Stomach (tissue), 9 donors: ENCODE results near the gene SCN11A. TPM values are rescaled to one million over a fixed set of nuclear protein-coding genes. Genes with fewer than 3 reads are reported as not detected.
"Not testable (repeated sequence)": the region's sequence is repeated elsewhere in the genome, so short reads cannot be mapped to it uniquely, and the experiment has no call there.

Experiments
- DNase-seq, 2 donors: peaks; one replicate each; pipeline versions ENCODE4 v3.0.0 to v3.0.0-alpha.2; 2013 to 2019
- H3K27ac ChIP-seq, 5 donors: fragments of 200-600 bp in 4 of 5; sonication (generic) in 4 of 5; one replicate each; pipeline ENCODE4 v1.5.1; 2013 to 2019; ENCODE audit warnings: mild to moderate bottlenecking in 1 of 5, moderate library complexity in 1 of 5
- H3K27me3 ChIP-seq, 3 donors: fragments of 200-600 bp; sonication (generic); one replicate each; pipeline ENCODE4 v1.5.1; 2017 to 2019; ENCODE audit warnings: mixed run types in 1 of 3
- H3K36me3 ChIP-seq, 4 donors: fragments of 200-600 bp; sonication (generic); 1 replicate in 3 of 4; 2 replicates in 1 of 4; pipeline ENCODE4 v1.5.1; 2016 to 2019
- H3K4me1 ChIP-seq, 4 donors: fragments of 200-600 bp; sonication (generic); one replicate each; pipeline ENCODE4 v1.5.1; 2016 to 2019
- H3K4me3 ChIP-seq, 4 donors: fragments of 200-600 bp; sonication (generic) in 3 of 4; one replicate each; pipeline ENCODE4 v1.5.1; 2016 to 2019; ENCODE audit warnings: mild to moderate bottlenecking in 1 of 4
- H3K9me3 ChIP-seq, 4 donors: fragments of 200-600 bp; sonication (generic); one replicate each; pipeline ENCODE4 v1.5.1; 2016 to 2019
- EP300 ChIP-seq: sonication (generic); formaldehyde crosslinking; IDR thresholded peaks from one replicate; pipeline ENCODE4 v1.6.1; 2017; ENCODE audit warnings: antibody characterized with exemption
- POLR2A ChIP-seq, 4 donors: fragments of 450-650 bp; IDR thresholded peaks; one replicate each; pipeline ENCODE4 v1.6.1; 2016; ENCODE audit warnings: antibody characterized with exemption in 4 of 4, control low read depth in 2 of 4, mild to moderate bottlenecking in 1 of 4, moderate library complexity in 1 of 4
- POLR2AphosphoS5 ChIP-seq, 3 donors: sonication (generic); formaldehyde crosslinking; IDR thresholded peaks; one replicate each; pipeline ENCODE4 v1.6.1; 2016; ENCODE audit warnings: antibody characterized with exemption in 3 of 3
- WGBS, 5 donors: extraction: QIAGEN DNeasy Blood & Tissue Kit in 3 of 5; methylation state at CpG; one replicate each; pipeline versions ENCODE4 v1.1.5 to v1.1.7; 2013 to 2018; 5-methylcytosine and 5-hydroxymethylcytosine counted together
- intact Hi-C: fragments of 100-400 bp; cut with DNase I; formaldehyde crosslinking; loops from one replicate; pipeline ENCODE4 v1.15.1; 2023; ENCODE audit warnings: low total_unique reads
- polyA plus RNA-seq, 3 donors: library from polyadenylated mRNA; stranded (reverse); fragments of 200-250 nt; gene quantifications; one replicate each; pipeline ENCODE4 v1.2.3, GENCODE V29; 2013
- total RNA-seq, 5 donors: library from RNA; depleted of rRNA; stranded (reverse); fragments of >200 nt; gene quantifications; one replicate each; pipeline versions ENCODE4 v1.1.0 to v1.2.3, GENCODE V29; 2014 to 2016
- TF ChIP-seq, protein P1 (sequence below), 7 experiments: fragments of 450-650 bp in 4 of 7; fragments of 200-600 bp in 3 of 7; sonication (generic) in 3 of 7; IDR thresholded peaks; one replicate each; pipeline ENCODE4 v1.5.1; 2016 to 2019; ENCODE audit warnings: antibody characterized with exemption in 7 of 7, control low read depth in 2 of 7, mild to moderate bottlenecking in 1 of 7
- donor health status: healthy with polysubstance abuse.
- donor health status: Bipolar disorder and iron deficiency.
- donor health status: healthy.

The SCN11A gene
- total and polyA plus RNA-seq, 8 donors = 0.14 to 1.1 (median 0.15) TPM; not detected in 5

DNA sequence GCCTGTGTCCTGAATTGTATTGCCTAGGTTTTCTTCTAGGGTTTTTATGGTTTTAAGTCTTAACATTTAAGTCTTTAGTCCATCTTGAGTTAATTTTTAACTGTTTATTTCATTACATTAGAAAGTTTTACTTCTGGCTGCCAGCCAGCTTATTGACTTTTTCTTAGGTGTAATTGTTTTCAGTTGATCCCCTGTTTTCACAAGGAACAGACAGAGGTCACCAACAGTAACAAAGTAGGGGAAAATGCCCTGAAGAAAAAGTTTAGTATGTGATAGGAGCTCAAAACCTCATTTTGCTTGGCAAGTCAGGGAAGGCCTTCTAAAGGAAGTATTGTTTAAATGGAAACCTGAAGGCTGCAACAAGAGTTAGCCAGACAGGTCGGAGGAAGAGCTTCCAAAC lies 10.4 kb upstream of the SCN11A start:
- intact Hi-C loops = no loop called here
- TF ChIP-seq, protein P1, sequence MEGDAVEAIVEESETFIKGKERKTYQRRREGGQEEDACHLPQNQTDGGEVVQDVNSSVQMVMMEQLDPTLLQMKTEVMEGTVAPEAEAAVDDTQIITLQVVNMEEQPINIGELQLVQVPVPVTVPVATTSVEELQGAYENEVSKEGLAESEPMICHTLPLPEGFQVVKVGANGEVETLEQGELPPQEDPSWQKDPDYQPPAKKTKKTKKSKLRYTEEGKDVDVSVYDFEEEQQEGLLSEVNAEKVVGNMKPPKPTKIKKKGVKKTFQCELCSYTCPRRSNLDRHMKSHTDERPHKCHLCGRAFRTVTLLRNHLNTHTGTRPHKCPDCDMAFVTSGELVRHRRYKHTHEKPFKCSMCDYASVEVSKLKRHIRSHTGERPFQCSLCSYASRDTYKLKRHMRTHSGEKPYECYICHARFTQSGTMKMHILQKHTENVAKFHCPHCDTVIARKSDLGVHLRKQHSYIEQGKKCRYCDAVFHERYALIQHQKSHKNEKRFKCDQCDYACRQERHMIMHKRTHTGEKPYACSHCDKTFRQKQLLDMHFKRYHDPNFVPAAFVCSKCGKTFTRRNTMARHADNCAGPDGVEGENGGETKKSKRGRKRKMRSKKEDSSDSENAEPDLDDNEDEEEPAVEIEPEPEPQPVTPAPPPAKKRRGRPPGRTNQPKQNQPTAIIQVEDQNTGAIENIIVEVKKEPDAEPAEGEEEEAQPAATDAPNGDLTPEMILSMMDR (IDR thresholded peaks at IDR 0.05) = no peak
- H3K36me3 ChIP-seq = peaks cover 4 to 27% (median 18%) of the 10 kb centered on the region in 4 donors
- H3K4me1 ChIP-seq = peaks cover 0 to 12% (median 5%) of the 10 kb centered on the region in 4 donors
- H3K27me3 ChIP-seq = no peaks in the 10 kb centered on the region
- no peak overlapping the region for H3K4me3 ChIP-seq
- 45 to 73% (median 70%) methylated on average over 1 of the region's 1 CpG for WGBS, 5 donors
- H3K27ac ChIP-seq = no peak overlapping the region
- no peak for DNase-seq
- no peaks in the 10 kb centered on the region for H3K9me3 ChIP-seq

GRCh38 chr3:39061228-39061627 lies 9.5 kb upstream of the SCN11A start:
- H3K4me3 ChIP-seq, intact Hi-C loops, H3K9me3 ChIP-seq, H3K27me3 ChIP-seq, DNase-seq, H3K27ac ChIP-seq: not testable (repeated sequence)
- 91 to 96% (median 94%) methylated on average over 2 of the region's 2 CpGs for WGBS, 5 donors
- peaks cover 0 to 18% (median 8%) of the 10 kb centered on the region in 4 donors for H3K36me3 ChIP-seq
- peaks cover 0 to 16% (median 8%) of the 10 kb centered on the region in 4 donors for H3K4me1 ChIP-seq

GRCh38 chr3:39056151-39056550 lies 4.4 kb upstream of the SCN11A start:
- no peaks in the 10 kb centered on the region for H3K9me3 ChIP-seq
- WGBS, 5 donors = 73 to 89% (median 84%) methylated on average over 3 of the region's 3 CpGs
- no peak for DNase-seq
- H3K27me3 ChIP-seq = no peaks in the 10 kb centered on the region
- intact Hi-C loops = no loop called here
- H3K27ac ChIP-seq = no peak overlapping the region
- TF ChIP-seq, protein P1 (IDR thresholded peaks at IDR 0.05) = no peak
- TF ChIP-seq POLR2AphosphoS5 (IDR thresholded peaks at IDR 0.05) = no peak
- peaks cover 0 to 5% (median 0%) of the 10 kb centered on the region in 4 donors for H3K36me3 ChIP-seq
- H3K4me1 ChIP-seq = peaks cover 10 to 42% (median 29%) of the 10 kb centered on the region in 4 donors
- no peak overlapping the region for H3K4me3 ChIP-seq

DNA sequence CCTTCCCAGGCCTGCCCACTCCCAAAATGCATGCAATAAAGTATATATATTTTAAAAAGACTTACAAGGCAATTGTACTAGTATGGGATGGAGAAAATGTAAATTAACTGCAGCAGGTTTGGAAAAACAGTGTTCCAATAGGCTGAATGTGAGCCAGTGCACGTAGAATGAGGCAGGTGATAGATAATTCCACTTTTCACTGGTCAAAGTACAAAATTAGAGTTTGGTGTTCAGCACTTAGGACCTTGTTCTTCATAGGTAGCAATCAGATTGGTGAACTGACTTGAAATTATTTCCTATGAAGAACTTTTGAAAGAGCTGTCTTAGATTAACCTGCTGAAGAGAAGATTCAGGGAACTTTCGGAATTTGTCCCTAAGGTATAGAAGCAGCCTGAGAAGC lies 2.0 kb upstream of the SCN11A start:
- 65 to 69% (median 67%) methylated on average over 2 of the region's 2 CpGs for WGBS, 5 donors
- intact Hi-C loops = no loop called here

DNA sequence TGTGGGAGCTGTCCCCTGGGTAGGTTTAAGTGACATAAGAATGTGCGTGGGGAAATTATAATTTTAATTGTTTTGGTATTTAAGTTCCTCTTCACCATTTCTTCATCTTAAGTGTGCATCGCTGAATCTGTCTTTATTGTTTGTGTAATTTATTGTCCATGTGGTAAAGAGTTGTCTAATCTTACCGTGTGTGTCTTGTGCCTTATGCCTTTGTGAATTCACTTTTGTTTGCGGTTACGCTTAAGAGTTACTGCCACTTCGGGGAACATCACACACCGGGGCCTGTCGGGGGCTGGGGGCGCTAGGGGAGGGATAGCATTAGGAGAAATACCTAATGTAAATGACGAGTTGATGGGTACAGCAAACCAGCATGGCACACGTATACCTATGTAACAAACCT lies 839 bp upstream of the SCN11A start:
- Histone ChIP-seq H3K9me3 (no peaks in the 10 kb centered on the region), H3K36me3 (no peaks in the 10 kb centered on the region), H3K4me1 (peaks cover 10 to 46% (median 32%) of the 10 kb centered on the region in 4 donors), H3K27me3 (no peaks in the 10 kb centered on the region), H3K27ac (peak overlapping the region; percentile 79 to 93 (median 90)), H3K4me3 (peak overlapping the region; percentile 91 to 100 (median 98))
- 1 to 4% (median 2%) methylated on average over 11 of the region's 11 CpGs for WGBS, 5 donors
- intact Hi-C loops = no loop called here
- TF ChIP-seq EP300 (no peak), POLR2A (IDR thresholded peaks at IDR 0.05) (no peak), POLR2AphosphoS5 (IDR thresholded peaks at IDR 0.05) (no peak)
- TF ChIP-seq, protein P1 (IDR thresholded peaks at IDR 0.05) = no peak
- DNase-seq = no peak

More for the DNA sequence above, 2.0 kb upstream of the SCN11A start:
- Histone ChIP-seq H3K4me3 (no peak overlapping the region), H3K27ac (no peak overlapping the region), H3K4me1 (peaks cover 10 to 46% (median 32%) of the 10 kb centered on the region in 4 donors), H3K9me3 (no peaks in the 10 kb centered on the region), H3K36me3 (peaks cover 0 to 5% (median 0%) of the 10 kb centered on the region in 4 donors), H3K27me3 (no peaks in the 10 kb centered on the region)
- TF ChIP-seq POLR2AphosphoS5 (IDR thresholded peaks at IDR 0.05) = no peak
- TF ChIP-seq POLR2A (IDR thresholded peaks at IDR 0.05) = no peak
- no peak for TF ChIP-seq EP300
- TF ChIP-seq, protein P1 (IDR thresholded peaks at IDR 0.05) = no peak
- DNase-seq = no peak
